ENCODE data around the gene RGPD5.
"Not testable (repeated sequence)": the region's sequence is repeated elsewhere in the genome, so short reads cannot be mapped to it uniquely, and the experiment has no call there.

DNA sequence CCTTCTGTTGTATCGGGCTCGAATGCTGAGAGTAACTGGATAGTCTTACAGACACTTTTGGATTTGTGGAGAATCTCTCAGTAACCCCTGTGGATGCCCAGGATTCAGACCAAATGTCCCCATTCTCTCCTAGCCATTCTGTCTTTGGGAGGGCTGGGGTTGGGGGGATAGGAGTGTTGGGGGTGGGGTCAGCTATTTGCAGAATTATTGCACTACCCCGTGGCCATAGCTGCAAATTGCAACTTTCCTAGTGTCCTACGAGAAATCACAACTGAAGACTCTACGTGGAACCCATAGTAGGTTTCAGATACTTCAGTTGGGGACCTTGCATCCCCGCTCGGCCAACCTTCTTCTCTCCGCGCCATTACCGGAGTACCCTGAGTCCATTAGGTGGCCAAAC lies 25.2 kb upstream of the RGPD5 start:
- TF ChIP-seq, protein P1, sequence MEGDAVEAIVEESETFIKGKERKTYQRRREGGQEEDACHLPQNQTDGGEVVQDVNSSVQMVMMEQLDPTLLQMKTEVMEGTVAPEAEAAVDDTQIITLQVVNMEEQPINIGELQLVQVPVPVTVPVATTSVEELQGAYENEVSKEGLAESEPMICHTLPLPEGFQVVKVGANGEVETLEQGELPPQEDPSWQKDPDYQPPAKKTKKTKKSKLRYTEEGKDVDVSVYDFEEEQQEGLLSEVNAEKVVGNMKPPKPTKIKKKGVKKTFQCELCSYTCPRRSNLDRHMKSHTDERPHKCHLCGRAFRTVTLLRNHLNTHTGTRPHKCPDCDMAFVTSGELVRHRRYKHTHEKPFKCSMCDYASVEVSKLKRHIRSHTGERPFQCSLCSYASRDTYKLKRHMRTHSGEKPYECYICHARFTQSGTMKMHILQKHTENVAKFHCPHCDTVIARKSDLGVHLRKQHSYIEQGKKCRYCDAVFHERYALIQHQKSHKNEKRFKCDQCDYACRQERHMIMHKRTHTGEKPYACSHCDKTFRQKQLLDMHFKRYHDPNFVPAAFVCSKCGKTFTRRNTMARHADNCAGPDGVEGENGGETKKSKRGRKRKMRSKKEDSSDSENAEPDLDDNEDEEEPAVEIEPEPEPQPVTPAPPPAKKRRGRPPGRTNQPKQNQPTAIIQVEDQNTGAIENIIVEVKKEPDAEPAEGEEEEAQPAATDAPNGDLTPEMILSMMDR (conservative IDR thresholded peaks at IDR 0.05; ENCODE audit: low read depth, low read length), result not testable (repeated sequence)
- not testable (repeated sequence) for TF ChIP-seq EZH2 (IDR thresholded peaks at IDR 0.05; ENCODE audit: low read length, unreplicated experiment)

All from PC-3 (cell line).